ENCODE results near the gene LSS.
"Not testable (repeated sequence)": the region's sequence is repeated elsewhere in the genome, so short reads cannot be mapped to it uniquely, and the experiment has no call there.

LSS gene

GRCh38 chr21:46245213-46245915 lies 16.8 kb upstream of the LSS start:
- no peak for DNase-seq

DNA sequence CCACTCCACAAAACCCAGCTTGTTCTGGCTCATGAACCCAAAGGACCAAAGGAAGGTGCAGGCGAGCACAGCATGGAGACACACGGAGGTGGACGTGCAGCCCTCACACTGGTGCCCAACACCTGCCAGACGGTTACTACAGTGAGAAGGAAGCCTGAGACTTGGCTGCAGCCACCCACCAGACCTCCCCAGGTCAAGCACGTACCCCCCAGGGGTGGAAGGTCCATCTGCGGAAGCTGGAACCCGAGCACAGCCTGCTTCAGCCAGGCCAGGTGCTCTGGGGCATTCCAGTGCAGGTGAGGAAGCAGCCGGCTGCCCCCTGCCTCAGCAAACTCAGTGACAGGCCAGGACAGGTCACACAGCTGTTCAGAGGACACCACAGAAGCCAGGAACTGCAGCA lies 16.0 kb upstream of the LSS start:
- DNase-seq = no peak

DNA sequence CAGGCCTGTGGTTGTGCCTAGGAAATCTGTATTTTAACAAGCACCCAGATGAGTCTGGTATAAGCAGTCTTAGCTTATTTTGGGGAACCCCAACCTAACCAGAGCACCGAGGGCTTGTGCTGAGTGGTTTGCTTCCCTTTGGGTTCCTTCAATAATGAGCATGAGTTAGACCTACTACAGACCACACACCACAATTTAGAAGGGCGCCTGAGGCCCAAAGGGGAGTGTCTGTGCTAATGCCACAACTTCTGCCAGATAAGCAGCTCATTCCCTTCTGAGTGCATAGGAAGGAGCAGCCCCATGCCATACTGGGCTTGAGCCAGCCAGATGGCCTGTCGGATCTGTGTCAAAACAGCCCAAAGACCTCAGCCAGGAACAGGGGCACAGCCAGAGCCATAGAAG lies 15.4 kb upstream of the LSS start:
- no peak for DNase-seq

- DNase-seq = no peak
These were observed 14.8 kb upstream of the LSS start for GRCh38 chr21:46243325-46243724.

DNA sequence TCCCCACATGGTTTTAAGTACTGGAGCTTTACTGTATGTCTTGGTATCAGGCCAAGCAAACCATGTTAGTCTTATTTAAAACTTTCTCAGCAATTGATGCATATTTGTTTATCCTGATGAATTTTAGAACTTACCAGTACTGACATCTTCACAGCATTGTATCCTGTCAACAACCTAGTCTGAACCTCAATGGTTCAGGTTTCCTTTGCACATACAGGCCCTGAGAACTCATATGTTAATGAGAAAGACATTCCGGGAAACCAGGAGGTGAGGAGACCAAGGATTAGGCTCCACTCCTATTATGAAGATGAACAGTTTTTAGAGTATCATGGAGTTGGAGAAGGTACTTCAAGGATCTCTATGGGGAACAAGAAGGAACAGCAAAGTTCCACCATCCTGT lies 13.0 kb upstream of the LSS start:
- not testable (repeated sequence) for DNase-seq

DNA sequence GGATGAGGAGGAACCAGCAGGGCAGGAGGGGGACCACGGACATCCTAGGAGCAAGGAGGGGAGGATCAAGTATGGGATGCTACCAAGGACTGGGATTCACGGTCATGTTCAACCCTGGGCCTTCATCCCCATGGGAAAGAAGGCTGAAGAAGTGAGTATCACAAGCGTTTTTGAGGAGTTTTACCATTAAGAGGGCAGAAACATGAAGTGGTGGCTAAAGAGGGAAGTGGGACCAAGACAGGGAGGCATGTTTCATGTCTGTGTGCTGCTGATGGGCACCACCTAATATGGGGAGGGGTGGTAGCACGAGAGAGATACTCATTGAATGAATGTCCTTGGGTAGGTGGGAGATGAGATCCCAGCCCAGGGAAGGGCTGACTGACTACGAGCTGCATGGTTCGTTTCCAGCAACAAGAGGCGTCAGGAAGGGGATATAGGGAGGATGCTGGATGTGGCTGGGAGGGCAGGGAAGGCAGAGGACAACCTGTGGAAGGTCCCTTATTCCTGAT lies 11.3 kb upstream of the LSS start:
- DNase-seq = no peak

DNA sequence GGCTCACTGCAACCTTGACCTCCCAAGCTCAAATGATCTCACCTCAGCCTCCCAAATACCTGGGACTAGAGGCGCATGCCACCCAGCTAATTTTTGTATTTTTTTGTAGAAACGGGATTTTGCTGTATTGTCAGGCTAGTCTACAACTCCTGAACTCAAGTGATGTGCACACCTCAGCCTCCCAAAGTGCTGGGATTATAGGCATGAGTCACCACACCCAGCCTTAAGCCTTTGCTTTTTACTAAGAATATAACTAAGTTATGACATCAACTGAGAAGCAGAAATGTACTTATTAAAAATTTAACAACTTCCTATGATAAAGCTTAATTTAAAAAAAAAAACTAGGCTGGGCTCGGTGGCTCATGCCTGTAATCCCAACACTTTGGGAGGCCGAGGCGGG lies 8.9 kb upstream of the LSS start:
- DNase-seq = no peak

DNA sequence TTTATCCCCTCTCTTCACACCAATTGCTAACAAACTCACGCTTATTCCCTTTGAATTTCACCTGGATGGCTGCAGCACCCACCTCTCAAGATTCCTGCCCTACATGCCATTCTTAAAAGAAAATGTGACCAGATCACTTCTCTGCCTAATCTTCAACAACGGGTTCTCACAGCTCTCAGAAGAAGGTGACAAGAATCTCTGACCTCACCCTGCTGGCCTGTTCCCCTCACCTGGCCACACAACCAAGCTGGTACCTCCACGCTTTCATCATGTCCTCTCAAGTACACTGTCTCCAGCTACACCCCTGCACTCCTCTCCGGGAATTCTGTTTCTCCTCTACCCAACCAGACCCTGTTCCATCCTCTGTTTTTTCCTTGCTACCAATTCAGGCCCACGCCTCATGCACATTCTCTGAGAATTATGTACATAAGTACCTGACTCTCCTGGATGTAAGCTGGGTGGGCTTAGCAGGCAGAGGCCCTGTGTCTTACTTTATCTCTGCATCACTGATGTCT lies 5.9 kb upstream of the LSS start:
- no peak for DNase-seq

DNA sequence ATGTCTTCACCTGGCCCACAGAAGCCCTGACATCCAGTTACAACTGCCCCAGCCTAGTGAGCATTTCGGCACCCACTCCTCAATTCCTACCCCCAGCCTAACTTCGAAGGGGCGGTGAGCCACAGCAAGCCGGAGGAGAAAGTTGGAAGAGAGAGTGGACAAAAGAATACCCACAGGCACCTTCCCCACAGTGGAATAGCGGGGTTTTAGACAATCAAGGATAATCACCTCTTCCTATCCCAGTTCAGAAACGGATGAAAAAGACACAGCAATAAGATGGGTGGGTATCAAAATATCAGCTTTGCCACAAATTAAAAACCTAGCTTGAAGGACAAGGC lies 1.3 kb upstream of the LSS start:
- DNase-seq = no peak

DNA sequence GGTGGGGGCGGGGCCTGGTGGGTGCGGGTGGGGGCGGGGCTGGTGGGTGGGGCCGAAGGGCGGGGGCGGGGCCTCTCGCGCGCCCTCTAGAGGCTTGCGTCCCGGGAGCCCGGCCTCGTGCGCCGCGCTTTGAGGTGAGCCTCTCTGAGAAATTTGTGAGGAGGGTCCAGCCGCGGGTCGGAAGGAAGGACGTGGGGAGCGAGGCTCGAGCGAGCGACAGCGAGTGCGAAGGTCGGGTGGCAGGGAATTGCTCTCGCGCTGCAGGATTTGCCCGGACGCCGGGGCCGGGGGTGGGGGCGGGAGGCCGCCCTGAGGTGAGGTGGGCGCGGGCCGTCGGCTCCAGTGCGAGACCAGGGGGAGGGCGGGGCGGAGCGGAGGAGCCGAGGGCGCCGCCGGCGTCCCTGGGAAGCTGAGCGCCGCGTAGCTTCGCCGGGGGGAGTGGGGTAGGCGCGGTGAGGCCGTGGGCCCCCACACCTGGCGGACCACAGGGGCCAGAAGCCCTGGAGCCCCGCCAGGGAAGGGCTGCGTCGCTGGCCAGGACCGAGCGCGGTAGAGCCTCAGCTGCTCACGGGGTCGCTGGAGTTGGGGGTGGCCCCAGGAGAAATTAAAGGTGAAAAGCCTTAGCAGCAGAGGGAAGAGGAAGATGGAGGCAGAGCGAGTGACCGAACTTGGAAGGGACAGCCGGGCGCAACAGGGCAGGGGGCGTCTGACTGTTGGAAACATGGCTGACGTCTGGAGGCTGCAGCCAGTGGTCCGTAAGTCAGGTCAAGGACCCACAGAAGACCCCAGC lies 754 bp upstream of the LSS start:
- DNase-seq = no peak

DNA sequence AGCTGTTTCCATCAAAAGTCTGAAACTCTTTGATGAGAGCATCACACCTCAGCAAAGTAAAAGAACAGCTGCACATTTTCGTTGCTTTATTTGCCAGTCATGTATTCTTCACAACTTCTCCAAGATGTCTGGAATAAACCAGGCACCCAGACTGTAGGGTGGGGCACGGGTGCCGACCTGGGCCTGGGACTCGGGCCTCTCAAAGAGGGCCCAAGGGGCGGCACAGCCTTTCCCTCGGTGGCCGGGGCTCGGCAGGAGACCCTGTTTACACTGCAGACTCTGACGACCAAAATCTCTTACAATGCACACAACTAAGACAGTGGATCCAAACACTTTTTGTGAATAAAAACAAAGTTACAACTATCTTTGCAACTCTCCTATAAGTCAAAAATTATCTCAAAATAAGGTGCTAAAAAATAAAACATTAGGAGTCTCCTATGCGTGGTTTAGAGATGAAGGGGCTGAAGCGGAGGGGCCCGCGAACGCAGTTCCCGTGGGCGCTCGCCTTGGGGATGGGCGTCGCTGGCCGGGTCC lies 696 bp downstream of the LSS start:
- DNase-seq = no peak

- no peak for DNase-seq
These were observed 1.5 kb downstream of the LSS start for GRCh38 chr21:46226920-46227599.

DNA sequence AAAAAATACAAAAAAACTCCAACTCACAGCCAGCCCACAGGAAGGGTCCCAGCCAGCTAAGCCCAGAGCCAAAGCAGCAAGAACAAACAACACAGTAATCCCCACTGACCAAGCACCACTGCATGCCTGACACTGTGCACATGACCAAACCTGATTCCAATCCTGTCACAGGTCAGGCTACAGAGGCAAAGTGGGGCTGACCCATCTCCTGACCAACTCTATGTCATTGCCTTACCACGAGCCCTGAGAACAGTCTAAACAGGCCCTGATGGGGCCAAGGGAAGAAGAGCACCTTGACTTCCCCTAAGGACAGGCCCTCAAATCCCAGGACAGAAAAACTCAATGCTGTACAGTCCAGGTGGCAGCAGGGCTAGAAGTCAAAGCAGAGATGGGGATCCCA lies 2.4 kb downstream of the LSS start:
- DNase-seq = no peak

- DNase-seq = not testable (repeated sequence)
These were observed 4.9 kb downstream of the LSS start for GRCh38 chr21:46223661-46224060.

- no peak for DNase-seq
These were observed 5.4 kb downstream of the LSS start for GRCh38 chr21:46223217-46223616.

DNA sequence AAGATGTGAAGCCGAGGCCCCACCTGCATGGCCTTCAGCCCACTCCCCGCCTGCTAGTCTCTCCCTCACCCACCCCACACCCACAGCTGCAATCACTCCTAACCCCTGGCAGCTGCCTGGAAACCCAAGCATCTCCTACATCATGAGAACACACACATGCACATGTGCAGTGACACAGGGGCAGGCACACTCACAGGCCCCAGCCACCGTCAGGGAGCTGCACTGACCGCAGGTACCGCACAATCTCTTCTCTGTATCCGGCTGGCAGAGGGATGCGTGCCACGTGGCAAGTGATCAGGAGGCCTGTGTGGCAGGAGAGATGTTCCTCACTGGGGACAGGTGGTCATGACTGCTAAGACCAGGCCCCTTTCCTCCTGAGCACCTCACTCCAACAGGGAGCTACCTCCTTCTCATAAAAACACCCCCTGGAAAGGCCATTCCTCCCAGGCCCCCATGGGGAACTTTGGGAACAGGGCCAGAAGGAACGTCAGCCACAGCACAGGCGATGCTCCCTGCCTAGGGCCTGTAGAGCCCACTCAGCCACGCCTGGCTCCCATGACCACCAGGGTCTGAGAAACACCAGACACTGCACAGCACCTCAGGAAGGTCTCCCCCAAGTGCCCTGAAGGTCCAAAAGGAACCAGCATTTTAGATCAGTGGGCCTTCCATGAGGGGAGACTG lies 6.0 kb downstream of the LSS start:
- no peak for DNase-seq

- no peak for DNase-seq
These were observed 6.7 kb downstream of the LSS start for GRCh38 chr21:46221664-46222435.

GRCh38 chr21:46220847-46221246 lies 7.7 kb downstream of the LSS start:
- no peak for DNase-seq

GRCh38 chr21:46220275-46220810 lies 8.2 kb downstream of the LSS start:
- DNase-seq = no peak

GRCh38 chr21:46219591-46220239 lies 8.9 kb downstream of the LSS start:
- no peak for DNase-seq

- DNase-seq = no peak
These were observed 9.5 kb downstream of the LSS start for GRCh38 chr21:46218906-46219590.

All from NCI-H2081 treated with DMSO at 0.1 percent for 48 hours (cell line).